WI38 (cell line): Measurements from ENCODE around the gene SFT2D3.

Experiments used
- H3K4me3 ChIP-seq: 2 replicates; pipeline ENCODE4 v1.5.1; 2011; ENCODE audit warnings: low read depth, mild to moderate bottlenecking, control low read depth, low read length
- CTCF ChIP-seq: IDR thresholded peaks from 2 replicates; pipeline ENCODE4 v1.5.1; 2012; ENCODE audit warnings: low read depth, mild to moderate bottlenecking, control low read depth, low read length

The SFT2D3 gene

GRCh38 chr2:127715778-127716449 lies 14.6 kb downstream of the SFT2D3 start:
- TF ChIP-seq CTCF, result no peak
- H3K4me3 ChIP-seq, result no peak overlapping the region

- no peak overlapping the region for H3K4me3 ChIP-seq
- no peak for TF ChIP-seq CTCF
Measured at GRCh38 chr2:127718271-127718670, 17.0 kb downstream of the SFT2D3 start.

- H3K4me3 ChIP-seq, result no peak overlapping the region
- TF ChIP-seq CTCF, result no peak
Measured at GRCh38 chr2:127719301-127720218, 18.3 kb downstream of the SFT2D3 start.

- TF ChIP-seq CTCF, result no peak
- no peak overlapping the region for H3K4me3 ChIP-seq
Measured at GRCh38 chr2:127721311-127721977, 20.1 kb downstream of the SFT2D3 start.

GRCh38 chr2:127721978-127722355 lies 20.7 kb downstream of the SFT2D3 start:
- no peak for TF ChIP-seq CTCF
- no peak overlapping the region for H3K4me3 ChIP-seq

- no peak overlapping the region for H3K4me3 ChIP-seq
- TF ChIP-seq CTCF, result no peak
Measured at GRCh38 chr2:127722807-127723206, 21.5 kb downstream of the SFT2D3 start.
